GM23338 (cell line): Measurements from ENCODE around the gene LATS2. TPM values are rescaled to one million over a fixed set of nuclear protein-coding genes. Genes with fewer than 3 reads are reported as not detected.

Source experiments
- ATAC-seq: fragments of 200-7000 bp; cut with Tn5 transposase; 3 replicates; pipeline ENCODE4 v1.9.1; 2020
- DNase-seq: peaks from one replicate; pipeline ENCODE4 v3.0.0-alpha.2; 2015; ENCODE audit warnings: low spot score
- H2AFZ ChIP-seq: fragments of 200-600 bp; sonication (generic); 2 replicates; pipeline ENCODE4 v1.8.0; 2016; ENCODE audit warnings: antibody characterized with exemption, mild to moderate bottlenecking, moderate library complexity
- H3F3A ChIP-seq: fragments of 200-600 bp; sonication (generic); replicated peaks from 2 replicates; pipeline ENCODE4 v1.8.0; 2017; ENCODE audit warnings: antibody characterized with exemption, mixed run types, low read depth
- H3K27ac ChIP-seq: fragments of 200-600 bp; sonication (generic); 2 replicates; pipeline ENCODE4 v1.6.1; 2016; ENCODE audit warnings: low read depth
- H3K27me3 ChIP-seq: fragments of 200-600 bp; sonication (generic); 2 replicates; pipeline ENCODE4 v1.8.0; 2016; ENCODE audit warnings: mild to moderate bottlenecking, mixed run types, moderate library complexity; ENCODE audit not compliant: insufficient read depth
- H3K36me3 ChIP-seq: fragments of 200-600 bp; sonication (generic); 2 replicates; pipeline ENCODE4 v1.8.0; 2016; ENCODE audit warnings: mild to moderate bottlenecking; ENCODE audit not compliant: insufficient read depth
- H3K4me1 ChIP-seq: fragments of 200-600 bp; sonication (generic); 2 replicates; pipeline ENCODE4 v1.8.0; 2016; ENCODE audit warnings: mild to moderate bottlenecking, moderate library complexity; ENCODE audit not compliant: insufficient read depth
- H3K4me2 ChIP-seq: fragments of 200-600 bp; sonication (generic); 2 replicates; pipeline ENCODE4 v1.7.1; 2017; ENCODE audit warnings: mixed run types
- H3K4me3 ChIP-seq: fragments of 200-600 bp; sonication (generic); 2 replicates; pipeline ENCODE4 v1.6.1; 2016; ENCODE audit warnings: mixed run types
- H3K79me2 ChIP-seq: fragments of 200-600 bp; sonication (generic); replicated peaks from 2 replicates; pipeline ENCODE4 v1.8.0; 2017; ENCODE audit warnings: mild to moderate bottlenecking; ENCODE audit not compliant: insufficient read depth
- H3K9me2 ChIP-seq: fragments of 200-600 bp; sonication (generic); 2 replicates; pipeline ENCODE4 v1.8.0; 2017; ENCODE audit not compliant: insufficient read depth
- H4K20me1 ChIP-seq: fragments of 200-600 bp; sonication (generic); replicated peaks from 2 replicates; pipeline ENCODE4 v1.8.0; 2017; ENCODE audit warnings: mild to moderate bottlenecking; ENCODE audit not compliant: insufficient read depth
- H3K27ac Mint-ChIP-seq: 2 replicates; pipeline ENCODE4 v1.8.0; 2020; ENCODE audit warnings: inconsistent platforms, mild to moderate bottlenecking, moderate library complexity, mixed read lengths
- H3K27me3 Mint-ChIP-seq: 3 replicates; pipeline ENCODE4 v1.8.0; 2022; ENCODE audit warnings: low read depth, mild to moderate bottlenecking, moderate library complexity, mixed read lengths, inconsistent platforms; ENCODE audit not compliant: insufficient read depth, poor library complexity
- H3K36me3 Mint-ChIP-seq: 3 replicates; pipeline ENCODE4 v1.8.0; 2021; ENCODE audit warnings: low read depth, mild to moderate bottlenecking, inconsistent platforms, moderate library complexity, mixed read lengths
- H3K4me1 Mint-ChIP-seq: 3 replicates; pipeline ENCODE4 v1.8.0; 2020; ENCODE audit warnings: mild to moderate bottlenecking, inconsistent platforms, mixed read lengths
- H3K4me3 Mint-ChIP-seq: 3 replicates; pipeline ENCODE4 v1.8.0; 2021; ENCODE audit warnings: moderate library complexity, mild to moderate bottlenecking, inconsistent platforms, mixed read lengths
- H3K9me3 Mint-ChIP-seq: 3 replicates; pipeline ENCODE4 v1.8.0; 2020; ENCODE audit warnings: moderate library complexity, mild to moderate bottlenecking, inconsistent platforms, mixed read lengths
- EZH2phosphoT487 ChIP-seq: fragments of 200-600 bp; sonication (generic); IDR thresholded peaks from one replicate; pipeline ENCODE4 v1.8.1; 2018; ENCODE audit warnings: antibody characterized with exemption; ENCODE audit not compliant: unreplicated experiment
- JUNB ChIP-seq: IDR thresholded peaks from one replicate; pipeline ENCODE4 v1.6.1; 2016; ENCODE audit warnings: antibody characterized with exemption; ENCODE audit not compliant: unreplicated experiment
- NANOG ChIP-seq: IDR thresholded peaks from 2 replicates; pipeline ENCODE4 v1.6.1; 2016; ENCODE audit warnings: antibody characterized with exemption, borderline replicate concordance
- STAT1 ChIP-seq: IDR thresholded peaks from one replicate; pipeline ENCODE4 v1.6.1; 2016; ENCODE audit warnings: antibody characterized with exemption; ENCODE audit not compliant: unreplicated experiment
- ZNF114 ChIP-seq: fragments of 250-450 bp; sonication (Bioruptor Pico); IDR thresholded peaks from 2 replicates; pipeline ENCODE4 v1.5.0; 2020; ENCODE audit warnings: mild to moderate bottlenecking, moderate library complexity
- ZNF331 ChIP-seq: fragments of 250-450 bp; sonication (Bioruptor Pico); IDR thresholded peaks from 2 replicates; pipeline ENCODE4 v1.5.0; 2020; ENCODE audit warnings: low read depth, mild to moderate bottlenecking, moderate library complexity
- ZNF462 ChIP-seq: fragments of 250-450 bp; sonication (Bioruptor Pico); IDR thresholded peaks from 2 replicates; pipeline ENCODE4 v1.5.0; 2020; ENCODE audit warnings: mild to moderate bottlenecking, moderate library complexity
- polyA plus RNA-seq: library from polyadenylated mRNA; unstranded; fragments of >200 nt; fragmentation: Nextera tagmentation; extraction: Ambion mirVana; gene quantifications from 2 replicates; pipeline ENCODE4 v1.2.1, GENCODE V29; 2016
- total RNA-seq: library from RNA; depleted of rRNA; stranded (reverse); fragments of >200 nt; shearing (Covaris generic); gene quantifications from 2 replicates; pipeline ENCODE4 v1.2.3, GENCODE V29; 2014
- TF ChIP-seq, protein P1 (sequence below): IDR thresholded peaks from one replicate; pipeline ENCODE4 v1.6.1; 2018; ENCODE audit warnings: antibody characterized with exemption; ENCODE audit not compliant: unreplicated experiment

LATS2 gene
- total and polyA plus RNA-seq, 2 experiments from 2014 or later: 10.5 to 25.4 TPM

- no peaks in the 10 kb centered on the region for H4K20me1 ChIP-seq
- no peak overlapping the region for H3K4me3 ChIP-seq
- Mint-ChIP-seq H3K27ac (no peak overlapping the region), H3K36me3 (no peaks in the 10 kb centered on the region; the same call in 2 of the 3 replicates), H3K27me3 (peaks cover 5% of the 10 kb centered on the region), H3K9me3 (no peaks in the 10 kb centered on the region), H3K4me3 (no peak overlapping the region), H3K4me1 (no peaks in the 10 kb centered on the region)
- no peaks in the 10 kb centered on the region for H3K4me1 ChIP-seq
- TF ChIP-seq ZNF114 (CRISPR knock-in tag): no peak
- no peak for TF ChIP-seq ZNF331 (CRISPR knock-in tag)
- TF ChIP-seq STAT1: no peak
- no peak for TF ChIP-seq NANOG
- TF ChIP-seq EZH2phosphoT487: no peak
- TF ChIP-seq, protein P1, sequence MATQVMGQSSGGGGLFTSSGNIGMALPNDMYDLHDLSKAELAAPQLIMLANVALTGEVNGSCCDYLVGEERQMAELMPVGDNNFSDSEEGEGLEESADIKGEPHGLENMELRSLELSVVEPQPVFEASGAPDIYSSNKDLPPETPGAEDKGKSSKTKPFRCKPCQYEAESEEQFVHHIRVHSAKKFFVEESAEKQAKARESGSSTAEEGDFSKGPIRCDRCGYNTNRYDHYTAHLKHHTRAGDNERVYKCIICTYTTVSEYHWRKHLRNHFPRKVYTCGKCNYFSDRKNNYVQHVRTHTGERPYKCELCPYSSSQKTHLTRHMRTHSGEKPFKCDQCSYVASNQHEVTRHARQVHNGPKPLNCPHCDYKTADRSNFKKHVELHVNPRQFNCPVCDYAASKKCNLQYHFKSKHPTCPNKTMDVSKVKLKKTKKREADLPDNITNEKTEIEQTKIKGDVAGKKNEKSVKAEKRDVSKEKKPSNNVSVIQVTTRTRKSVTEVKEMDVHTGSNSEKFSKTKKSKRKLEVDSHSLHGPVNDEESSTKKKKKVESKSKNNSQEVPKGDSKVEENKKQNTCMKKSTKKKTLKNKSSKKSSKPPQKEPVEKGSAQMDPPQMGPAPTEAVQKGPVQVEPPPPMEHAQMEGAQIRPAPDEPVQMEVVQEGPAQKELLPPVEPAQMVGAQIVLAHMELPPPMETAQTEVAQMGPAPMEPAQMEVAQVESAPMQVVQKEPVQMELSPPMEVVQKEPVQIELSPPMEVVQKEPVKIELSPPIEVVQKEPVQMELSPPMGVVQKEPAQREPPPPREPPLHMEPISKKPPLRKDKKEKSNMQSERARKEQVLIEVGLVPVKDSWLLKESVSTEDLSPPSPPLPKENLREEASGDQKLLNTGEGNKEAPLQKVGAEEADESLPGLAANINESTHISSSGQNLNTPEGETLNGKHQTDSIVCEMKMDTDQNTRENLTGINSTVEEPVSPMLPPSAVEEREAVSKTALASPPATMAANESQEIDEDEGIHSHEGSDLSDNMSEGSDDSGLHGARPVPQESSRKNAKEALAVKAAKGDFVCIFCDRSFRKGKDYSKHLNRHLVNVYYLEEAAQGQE: no peak
- no peak for TF ChIP-seq JUNB
- TF ChIP-seq ZNF462 (CRISPR knock-in tag): no peak
- H3K9me2 ChIP-seq: no peaks in the 10 kb centered on the region
- H3F3A ChIP-seq: no peaks in the 10 kb centered on the region
- no peak overlapping the region for H3K4me2 ChIP-seq
- DNase-seq (no peak), ATAC-seq (no peak)
- no peaks in the 10 kb centered on the region for H3K36me3 ChIP-seq
- no peaks in the 10 kb centered on the region for H3K79me2 ChIP-seq
- no peak overlapping the region for H3K27ac ChIP-seq
- no peak overlapping the region for H2AFZ ChIP-seq
- no peaks in the 10 kb centered on the region for H3K27me3 ChIP-seq
Measured at GRCh38 chr13:21106089-21106488, 44.7 kb upstream of the LATS2 start.
